Neuron (in vitro differentiated cells): Measurements from ENCODE around the gene LRRC41.
"Not testable (repeated sequence)": the region's sequence is repeated elsewhere in the genome, so short reads cannot be mapped to it uniquely, and the experiment has no call there.

Source experiments
- H2AFZ ChIP-seq: one replicate; pipeline ENCODE4 v1.6.1; 2013; ENCODE audit warnings: low read depth, mild to moderate bottlenecking, inconsistent platforms, low read length, moderate library complexity
- H3K27me3 ChIP-seq: one replicate; pipeline ENCODE4 v1.6.1; 2013; ENCODE audit warnings: low read length; ENCODE audit not compliant: insufficient read depth
- H3K36me3 ChIP-seq: one replicate; pipeline ENCODE4 v1.6.1; 2013; ENCODE audit warnings: low read length; ENCODE audit not compliant: insufficient read depth
- H3K4me1 ChIP-seq: one replicate; pipeline ENCODE4 v1.6.1; 2013; ENCODE audit warnings: low read length; ENCODE audit not compliant: insufficient read depth
- H3K4me3 ChIP-seq: 2 replicates; pipeline ENCODE4 v1.5.1; 2013; ENCODE audit warnings: mild to moderate bottlenecking, low read length, moderate library complexity
- H3K9me3 ChIP-seq: one replicate; pipeline ENCODE4 v1.6.1; 2013; ENCODE audit warnings: low read length

The LRRC41 gene

GRCh38 chr1:46238865-46239264, 64.6 kb downstream of the LRRC41 start:
- H3K36me3 ChIP-seq, H3K4me3 ChIP-seq, H3K27me3 ChIP-seq, H3K4me1 ChIP-seq, H2AFZ ChIP-seq, H3K9me3 ChIP-seq: not testable (repeated sequence)

GRCh38 chr1:46236882-46237281, 66.5 kb downstream of the LRRC41 start:
- no peaks in the 10 kb centered on the region for H3K27me3 ChIP-seq
- H3K9me3 ChIP-seq: no peaks in the 10 kb centered on the region
- H3K4me3 ChIP-seq: no peak overlapping the region
- H3K4me1 ChIP-seq: no peaks in the 10 kb centered on the region
- H2AFZ ChIP-seq: no peak overlapping the region
- no peaks in the 10 kb centered on the region for H3K36me3 ChIP-seq

- not testable (repeated sequence) for H3K36me3 ChIP-seq, H2AFZ ChIP-seq, H3K27me3 ChIP-seq, H3K4me1 ChIP-seq, H3K4me3 ChIP-seq, H3K9me3 ChIP-seq
These were observed 72.2 kb downstream of the LRRC41 start for GRCh38 chr1:46231231-46231630.
